HTR-8/SVneo (cell line): ENCODE measurements around the gene TMA7B.
"Not testable (repeated sequence)": the region's sequence is repeated elsewhere in the genome, so short reads cannot be mapped to it uniquely, and the experiment has no call there.

Experiments used
- DNase-seq: peaks from one replicate; pipeline ENCODE4 v3.0.0; 2011; ENCODE audit warnings: low spot score, mixed read lengths; ENCODE audit not compliant: insufficient read length
- FAIRE-seq: peaks from 2 replicates; lab custom pipeline; 2011; peaks lifted over from hg19 to GRCh38; lab: Jason Lieb, UNC

TMA7B gene

GRCh38 chr22:39949964-39950737 lies 10.0 kb upstream of the TMA7B start:
- DNase-seq (no peak), FAIRE-seq (no peak)

GRCh38 chr22:39951603-39952293 lies 8.4 kb upstream of the TMA7B start:
- DNase-seq, FAIRE-seq: not testable (repeated sequence)

GRCh38 chr22:39952347-39952746 lies 7.8 kb upstream of the TMA7B start:
- FAIRE-seq (no peak), DNase-seq (no peak)

- DNase-seq (no peak), FAIRE-seq (no peak)
Measured at GRCh38 chr22:39953101-39953500, 7.1 kb upstream of the TMA7B start.

GRCh38 chr22:39954584-39955055 lies 5.6 kb upstream of the TMA7B start:
- FAIRE-seq (no peak), DNase-seq (no peak)

- FAIRE-seq: no peak
- DNase-seq: no peak
Measured at GRCh38 chr22:39955675-39956074, 4.5 kb upstream of the TMA7B start.

- FAIRE-seq (no peak), DNase-seq (no peak)
Measured at GRCh38 chr22:39956932-39957664, 3.1 kb upstream of the TMA7B start.

- FAIRE-seq: no peak
Measured at GRCh38 chr22:39958009-39958711, 2.0 kb upstream of the TMA7B start.

GRCh38 chr22:39958949-39959639 lies 1.1 kb upstream of the TMA7B start:
- DNase-seq (no peak), FAIRE-seq (no peak)

More at GRCh38 chr22:39958009-39958711, 2.0 kb upstream of the TMA7B start:
- DNase-seq: no peak

GRCh38 chr22:39960791-39961746 lies 872 bp downstream of the TMA7B start:
- DNase-seq (peak; percentile 60), FAIRE-seq (peak; percentile 79)

GRCh38 chr22:39962071-39962470 lies 1.9 kb downstream of the TMA7B start:
- no peak for DNase-seq

GRCh38 chr22:39965748-39966147 lies 5.6 kb downstream of the TMA7B start:
- DNase-seq (no peak), FAIRE-seq (no peak)

More at GRCh38 chr22:39962071-39962470, 1.9 kb downstream of the TMA7B start:
- FAIRE-seq: no peak

GRCh38 chr22:39966470-39966869 lies 6.3 kb downstream of the TMA7B start:
- DNase-seq (no peak), FAIRE-seq (no peak)

GRCh38 chr22:39967103-39967829 lies 7.1 kb downstream of the TMA7B start:
- FAIRE-seq (no peak), DNase-seq (no peak)

GRCh38 chr22:39967996-39968972 lies 8.1 kb downstream of the TMA7B start:
- DNase-seq (no peak), FAIRE-seq (no peak)

- FAIRE-seq: no peak
Measured at GRCh38 chr22:39970742-39971141, 10.5 kb downstream of the TMA7B start.

GRCh38 chr22:39972641-39973040 lies 12.4 kb downstream of the TMA7B start:
- FAIRE-seq: no peak
- no peak for DNase-seq

More at GRCh38 chr22:39970742-39971141, 10.5 kb downstream of the TMA7B start:
- no peak for DNase-seq
